GM12875 (cell line): ENCODE data around the gene SEC22C.
"Not testable (repeated sequence)": the region's sequence is repeated elsewhere in the genome, so short reads cannot be mapped to it uniquely, and the experiment has no call there.

ENCODE experiments used
- H3K4me3 ChIP-seq: one replicate; pipeline ENCODE4 v1.5.1; 2011; ENCODE audit warnings: low read depth, low read length, control low read depth
- CTCF ChIP-seq: IDR thresholded peaks from 2 replicates; pipeline ENCODE4 v1.5.1; 2011; ENCODE audit warnings: low read depth, mild to moderate bottlenecking, control low read depth, inconsistent platforms, low read length, moderate library complexity, borderline replicate concordance; ENCODE audit not compliant: insufficient read depth

The SEC22C gene

DNA sequence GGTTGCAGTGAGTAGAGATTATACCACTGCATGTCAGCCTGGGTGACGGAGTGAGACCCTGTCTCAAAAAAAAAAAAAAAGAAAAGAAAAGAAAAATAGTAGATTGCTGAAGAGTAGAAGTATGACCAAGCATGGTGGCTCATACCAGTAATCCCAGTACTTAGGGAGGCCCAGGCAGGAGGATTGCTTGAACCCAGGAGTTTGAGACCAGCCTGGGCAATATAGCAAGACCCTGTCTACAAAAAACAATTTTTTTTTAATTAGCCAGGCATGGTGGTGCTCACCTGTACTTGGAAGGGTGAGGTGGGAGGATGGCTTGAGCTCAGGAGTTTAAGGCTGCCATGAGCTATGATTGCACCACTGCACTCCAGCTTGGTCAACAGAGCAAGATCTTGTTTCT, 21.2 kb upstream of the SEC22C start:
- TF ChIP-seq CTCF: no peak
- no peak overlapping the region for H3K4me3 ChIP-seq

- TF ChIP-seq CTCF: no peak
- peak overlapping the region; percentile 96 for H3K4me3 ChIP-seq
These were observed 20.3 kb upstream of the SEC22C start for GRCh38 chr3:42601896-42602581.

DNA sequence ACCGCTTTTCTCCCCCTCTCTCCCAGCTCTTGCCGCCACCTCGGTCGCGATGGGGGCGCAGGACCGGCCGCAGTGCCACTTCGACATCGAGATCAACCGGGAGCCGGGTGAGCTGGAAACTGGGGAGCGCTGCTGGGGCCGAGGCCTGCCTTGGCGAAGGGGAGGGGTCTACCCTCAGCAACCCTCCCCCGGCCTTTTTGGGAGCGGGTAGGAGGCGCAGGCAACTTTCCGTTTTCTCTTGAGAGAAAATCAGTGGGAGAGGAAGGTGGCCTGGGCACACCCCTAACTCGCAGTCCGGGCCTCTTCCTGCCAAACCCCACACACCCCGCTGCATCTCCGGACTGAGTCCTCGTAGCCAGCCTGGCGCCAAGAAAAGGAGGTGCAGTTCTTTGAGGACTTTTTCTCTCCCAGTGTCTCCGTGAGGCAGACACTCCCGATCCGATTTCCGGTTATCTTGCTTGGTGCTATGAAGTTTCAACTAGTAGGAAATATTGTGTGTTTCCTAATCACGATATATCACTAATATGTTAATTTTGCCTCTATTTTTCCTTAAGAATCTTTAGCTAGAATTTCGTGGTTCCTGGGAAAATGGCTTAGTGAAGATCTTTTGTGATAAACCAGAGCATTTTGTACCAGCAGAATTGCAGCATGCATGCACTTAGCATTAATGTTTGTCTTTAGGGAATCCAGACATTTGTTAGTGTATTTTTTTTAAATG, 19.4 kb upstream of the SEC22C start:
- H3K4me3 ChIP-seq: peak overlapping the region; percentile 96
- 0 out of 2 replicates have a peak, but pooled peaks have one; percentile 4 for TF ChIP-seq CTCF

DNA sequence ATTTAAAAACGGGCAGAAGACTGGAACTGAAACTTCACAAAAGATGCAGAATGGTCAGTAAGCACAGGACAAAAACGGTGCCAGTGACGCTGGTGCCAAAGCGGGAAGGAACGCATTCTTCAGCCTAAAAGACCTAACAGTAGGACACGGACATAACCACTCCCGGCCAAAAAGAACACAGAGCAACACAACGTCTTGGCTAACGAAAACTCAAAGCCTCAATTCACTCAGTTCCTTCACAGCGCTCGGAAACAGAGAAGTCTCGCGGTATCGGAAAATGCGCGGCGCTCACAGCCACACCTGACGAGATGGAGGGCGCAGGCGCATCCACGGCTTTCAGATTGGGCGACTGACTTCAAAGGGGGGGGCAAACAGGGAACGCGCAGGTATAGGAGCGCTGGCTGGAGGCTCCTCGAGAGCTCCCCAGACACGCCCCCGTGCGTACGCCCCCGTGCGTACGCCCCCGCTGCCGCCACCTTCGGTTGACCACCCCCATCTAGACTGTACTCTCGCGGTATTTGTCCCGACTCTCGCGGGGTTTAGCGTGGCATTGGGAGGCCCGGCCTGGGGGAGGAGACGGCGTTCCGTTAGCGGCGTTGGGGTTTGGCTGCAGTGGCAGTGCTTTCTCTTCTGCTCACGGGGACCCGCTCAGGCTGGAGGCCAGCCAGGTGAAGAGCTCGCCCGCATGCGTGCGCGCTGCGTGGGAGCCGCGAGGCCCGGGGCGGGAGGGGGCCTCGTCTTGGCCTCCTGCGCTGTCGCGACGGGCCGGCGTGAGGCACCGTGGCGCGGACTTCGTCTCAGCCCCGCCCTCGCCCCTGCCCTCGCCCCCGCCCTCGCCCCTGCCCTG, 18.6 kb upstream of the SEC22C start, which contains the start of gene NKTR:
TSS of gene NKTR (plus strand) at position 576 of the 847 bp plus-strand sequence. CDS start 321 bp downstream, outside the sequence.
- H3K4me3 ChIP-seq: peak within 1 kb of the TSS; percentile 96
- no peak for TF ChIP-seq CTCF

- H3K4me3 ChIP-seq: not testable (repeated sequence)
These were observed 15.3 kb upstream of the SEC22C start for GRCh38 chr3:42597098-42597497.

DNA sequence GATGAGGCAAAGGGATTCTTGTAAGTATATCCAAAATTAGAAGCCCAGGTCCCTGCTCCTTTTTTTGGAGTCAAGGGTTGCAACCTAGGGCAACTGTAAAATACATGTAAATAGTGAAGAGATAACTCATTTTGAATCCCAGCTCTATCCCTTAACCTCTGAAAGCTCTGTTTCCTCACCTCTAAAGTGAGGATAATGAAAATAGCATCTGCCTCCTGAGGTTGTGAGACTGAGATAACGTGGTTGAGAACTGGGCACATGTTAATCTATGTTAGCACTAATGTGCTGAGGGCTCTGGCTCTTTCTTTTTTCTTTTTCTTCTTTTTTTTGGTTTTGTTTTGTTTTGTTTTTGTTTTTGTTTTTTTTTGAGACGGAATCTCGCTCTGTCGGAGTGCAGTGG, 13.9 kb upstream of the SEC22C start:
- no peak overlapping the region for H3K4me3 ChIP-seq
- no peak for TF ChIP-seq CTCF

GRCh38 chr3:42593635-42594034, 11.9 kb upstream of the SEC22C start:
- no peak for TF ChIP-seq CTCF
- no peak overlapping the region for H3K4me3 ChIP-seq
